GM19324 (cell line): Measurements from ENCODE around the gene MRAP2.

Source experiments
- ATAC-seq: cut with Tn5 transposase; IDR thresholded peaks from one replicate; pipeline ENCODE4 v1.9.1; 2021; ENCODE audit warnings: mild to moderate bottlenecking, moderate library complexity; ENCODE audit not compliant: unreplicated experiment, low FRiP score

Gene MRAP2, protein sequence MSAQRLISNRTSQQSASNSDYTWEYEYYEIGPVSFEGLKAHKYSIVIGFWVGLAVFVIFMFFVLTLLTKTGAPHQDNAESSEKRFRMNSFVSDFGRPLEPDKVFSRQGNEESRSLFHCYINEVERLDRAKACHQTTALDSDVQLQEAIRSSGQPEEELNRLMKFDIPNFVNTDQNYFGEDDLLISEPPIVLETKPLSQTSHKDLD

DNA sequence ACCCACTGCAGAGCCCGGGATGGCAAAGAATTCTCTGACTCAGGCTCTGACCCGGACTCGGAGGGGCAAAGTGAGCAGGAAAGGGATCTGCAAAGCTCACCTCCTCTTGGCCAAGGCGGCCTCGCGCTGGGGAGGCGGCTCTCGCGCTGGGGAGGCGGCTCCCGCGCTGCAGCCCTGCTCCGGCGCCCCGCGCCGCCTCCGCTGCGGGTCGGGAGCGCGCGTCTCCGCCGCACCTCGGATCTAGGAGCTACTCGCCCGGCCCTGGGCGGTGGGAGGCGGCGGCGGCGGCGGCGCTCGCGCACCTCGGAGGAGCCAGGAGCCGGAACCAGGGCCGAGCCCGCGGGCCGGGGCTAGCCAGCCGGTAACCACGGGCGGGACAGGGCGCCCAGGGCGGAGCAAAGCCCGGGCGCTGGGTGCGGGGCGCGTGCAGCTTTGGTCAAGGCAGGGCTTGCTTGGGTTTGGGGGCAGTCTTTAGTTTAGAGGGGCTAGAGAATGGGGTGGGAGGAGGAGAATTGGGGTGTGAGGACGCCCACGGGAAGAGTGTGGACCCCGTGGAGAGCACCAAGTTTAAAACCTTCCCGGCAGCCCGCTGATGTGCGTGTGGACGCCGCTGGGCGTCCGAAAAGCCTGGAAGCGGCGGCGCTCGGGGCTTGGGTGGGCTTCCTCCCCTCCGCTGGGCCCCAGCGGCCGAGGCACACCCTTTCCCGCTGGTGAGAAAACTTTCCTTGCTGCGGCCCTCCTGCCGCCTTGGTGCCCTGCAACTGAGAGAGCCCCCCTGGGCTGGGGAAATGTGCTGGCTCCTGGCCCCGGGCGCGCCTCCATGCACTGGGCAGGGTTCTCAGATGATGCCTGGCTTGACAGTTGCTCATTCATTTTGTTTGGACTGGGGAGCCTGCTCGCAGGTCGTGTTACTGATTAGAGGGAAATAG is at the start of gene MRAP2:
Gene MRAP2 (plus strand): TSS at position 250 of the 929 bp plus-strand sequence. CDS start 21,547 bp downstream, outside the sequence.
- ATAC-seq = no peak

DNA sequence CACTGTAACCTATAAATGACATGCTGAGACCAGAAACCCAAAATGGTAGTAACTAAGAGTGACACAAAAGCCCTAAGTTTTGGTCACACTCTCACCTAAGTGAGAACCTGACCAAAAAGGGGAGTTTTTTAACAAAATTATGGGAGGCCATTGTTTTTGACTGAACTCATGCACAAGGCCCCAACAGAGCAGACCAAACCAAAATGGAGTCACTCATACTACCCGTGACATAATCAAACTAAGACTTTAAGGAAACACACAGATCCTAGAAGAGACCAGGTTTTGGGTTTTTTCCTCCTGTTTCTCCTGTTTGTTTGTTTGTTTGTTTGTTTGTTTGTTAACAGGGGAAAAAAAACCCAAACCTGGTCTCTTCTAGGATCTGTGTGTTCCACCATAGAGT is 49.2 kb upstream of the MRAP2 start:
- no peak for ATAC-seq

DNA sequence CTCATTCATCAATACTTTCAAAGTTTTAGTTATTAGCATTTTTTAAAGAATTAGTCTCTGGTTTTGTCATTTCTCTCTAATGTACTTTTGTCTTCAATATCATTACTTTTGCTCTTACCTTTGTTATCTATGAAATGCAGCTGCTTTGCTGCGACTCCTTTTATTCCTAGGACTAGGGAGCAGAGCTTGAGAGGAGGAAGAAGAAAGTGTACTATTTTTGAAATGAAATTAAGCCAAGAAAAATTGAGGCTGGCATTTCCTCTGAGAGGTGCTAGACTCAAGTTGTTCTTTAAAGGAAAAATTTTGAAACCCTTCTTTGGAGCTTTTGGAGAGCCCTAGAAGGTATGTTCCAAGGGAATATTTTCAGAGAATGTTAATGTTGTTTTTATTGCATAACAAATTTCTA is 48.3 kb upstream of the MRAP2 start:
- no peak for ATAC-seq

DNA sequence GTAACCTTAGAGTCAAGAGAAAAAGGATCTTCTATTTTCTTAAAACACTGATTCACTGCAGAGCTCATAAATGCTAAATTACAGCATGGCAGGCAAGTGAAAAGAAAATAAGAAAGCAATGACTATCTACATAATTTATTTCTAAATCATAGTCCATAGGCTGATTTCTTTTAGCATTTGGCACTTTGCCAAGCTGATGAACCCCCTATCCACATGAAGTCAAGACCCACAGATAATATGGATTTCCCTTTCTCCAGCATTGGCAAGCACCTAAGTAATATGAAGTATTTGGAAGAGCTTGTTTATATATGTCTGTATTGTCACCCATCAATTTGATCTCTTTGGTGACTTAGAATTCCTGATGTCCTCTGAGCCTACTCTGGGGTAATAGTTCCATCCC is 47.9 kb upstream of the MRAP2 start:
- ATAC-seq = no peak

DNA sequence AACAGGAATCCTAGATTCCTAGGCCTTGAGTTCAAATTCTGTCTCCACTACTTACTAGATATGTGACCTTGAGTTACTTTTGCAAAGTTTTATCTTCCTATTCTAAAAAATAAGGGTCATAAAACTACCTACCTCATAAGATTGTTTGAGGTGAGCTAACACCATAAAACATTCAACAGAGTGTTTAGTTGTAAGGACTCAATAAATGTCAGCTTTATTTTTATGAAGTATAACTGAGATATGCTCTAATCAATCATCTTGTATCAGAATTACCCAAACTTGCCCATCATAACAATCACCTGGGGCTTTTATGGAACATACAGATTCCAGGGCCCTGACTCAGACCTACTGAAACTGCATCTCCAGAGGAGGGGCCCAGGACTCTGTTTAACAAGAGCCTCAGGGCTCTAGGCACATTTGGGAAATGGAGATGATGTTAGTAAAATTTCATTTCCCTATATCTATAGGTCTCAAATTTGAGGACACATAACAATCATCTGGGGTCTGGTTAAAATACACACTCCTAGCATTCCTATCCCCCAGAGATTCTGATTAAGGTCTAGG is 35.5 kb upstream of the MRAP2 start:
- no peak for ATAC-seq

DNA sequence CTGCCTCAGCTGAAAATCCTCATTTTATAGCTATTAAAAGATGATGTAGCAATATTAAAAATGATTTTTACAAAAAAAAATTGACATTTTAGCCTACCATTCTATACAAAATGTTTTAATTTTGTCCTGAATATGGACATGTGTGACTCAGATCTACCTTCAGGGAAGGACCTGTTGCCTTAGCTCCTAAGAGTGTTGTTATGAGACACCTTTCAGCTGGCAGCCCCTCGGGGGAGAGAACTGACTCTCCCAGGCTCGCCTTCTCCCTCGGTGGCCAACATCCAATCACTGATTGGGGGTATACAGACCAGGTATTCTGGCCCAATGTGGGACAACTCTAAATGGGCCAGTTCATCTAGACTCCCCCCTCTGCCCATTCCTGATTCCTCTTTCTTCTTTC is 32.5 kb upstream of the MRAP2 start:
- ATAC-seq = no peak

DNA sequence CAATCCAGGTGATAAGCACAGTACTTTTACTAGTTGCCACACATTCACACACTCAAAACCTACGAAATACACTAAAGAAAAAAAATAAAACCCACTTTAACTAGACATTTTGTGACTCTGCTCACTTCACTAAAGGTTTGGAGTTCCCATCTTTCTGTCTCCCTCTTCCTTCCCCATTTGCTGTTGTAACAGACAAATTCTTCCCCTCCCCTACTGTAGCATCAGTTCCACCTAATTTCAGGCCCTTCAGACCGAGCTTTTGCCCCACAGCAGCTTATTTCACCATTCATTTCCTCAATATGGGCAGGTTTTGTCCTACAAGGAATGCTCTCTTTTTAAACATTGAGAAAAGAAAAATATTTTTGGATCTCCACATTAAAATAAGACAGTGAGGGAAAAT is 31.3 kb upstream of the MRAP2 start:
- no peak for ATAC-seq

DNA sequence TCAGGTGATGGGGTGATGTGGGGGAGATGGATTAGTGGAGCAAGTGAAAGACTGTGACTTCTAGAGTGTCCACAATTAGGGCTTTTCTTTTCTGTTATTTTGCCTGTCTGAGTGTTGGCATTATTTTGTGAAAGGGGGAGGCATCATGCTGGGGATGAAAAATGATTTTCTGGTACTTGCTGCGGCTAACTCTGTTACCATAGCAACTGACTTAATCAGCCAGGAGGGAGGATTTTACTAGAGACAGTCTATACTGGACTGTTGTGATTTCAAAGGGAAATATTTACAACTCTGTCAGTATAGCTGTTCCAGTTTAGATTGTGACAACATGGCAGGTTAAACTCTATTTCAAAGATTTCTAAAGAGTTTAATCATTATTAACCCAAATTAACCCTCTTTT is 30.4 kb upstream of the MRAP2 start:
- no peak for ATAC-seq

DNA sequence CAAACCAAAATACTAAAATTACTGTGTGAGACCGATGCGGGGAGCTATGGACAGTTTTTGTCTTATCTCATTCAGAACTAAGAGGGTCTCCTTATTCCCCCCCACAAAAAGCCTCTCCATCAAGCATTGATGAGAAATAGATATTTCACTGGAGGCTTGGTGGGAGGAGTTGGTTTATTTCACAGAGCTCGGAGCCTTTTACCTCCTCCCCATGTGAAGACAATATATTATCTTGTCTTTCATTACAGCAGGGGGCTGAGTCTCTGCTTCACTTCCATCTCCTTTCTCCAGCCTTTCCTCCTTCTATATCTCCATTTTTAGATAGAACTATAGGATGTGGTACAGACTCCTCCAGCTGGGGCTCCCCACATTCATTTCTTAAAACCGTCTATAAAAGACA is 29.9 kb upstream of the MRAP2 start:
- ATAC-seq = no peak

DNA sequence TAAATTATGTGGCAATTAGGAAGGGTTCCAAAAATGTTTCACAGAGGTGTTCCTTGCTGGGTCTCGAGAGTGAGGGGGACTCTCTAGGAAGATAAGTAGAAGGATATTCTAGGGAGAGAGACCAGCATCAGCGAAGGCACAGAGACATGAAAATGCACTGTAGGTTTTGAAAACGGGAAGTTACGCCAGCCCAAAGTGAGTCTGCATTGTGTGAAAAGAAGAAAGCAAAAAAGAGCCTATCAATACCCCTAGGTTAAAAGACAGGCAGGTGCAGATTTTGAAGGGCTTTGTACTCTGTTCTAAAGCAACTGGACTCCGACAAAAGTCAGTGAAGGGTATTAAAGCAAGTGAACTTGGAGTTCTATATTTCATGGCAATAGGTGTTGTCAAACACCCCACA is 25.7 kb upstream of the MRAP2 start:
- ATAC-seq = no peak

DNA sequence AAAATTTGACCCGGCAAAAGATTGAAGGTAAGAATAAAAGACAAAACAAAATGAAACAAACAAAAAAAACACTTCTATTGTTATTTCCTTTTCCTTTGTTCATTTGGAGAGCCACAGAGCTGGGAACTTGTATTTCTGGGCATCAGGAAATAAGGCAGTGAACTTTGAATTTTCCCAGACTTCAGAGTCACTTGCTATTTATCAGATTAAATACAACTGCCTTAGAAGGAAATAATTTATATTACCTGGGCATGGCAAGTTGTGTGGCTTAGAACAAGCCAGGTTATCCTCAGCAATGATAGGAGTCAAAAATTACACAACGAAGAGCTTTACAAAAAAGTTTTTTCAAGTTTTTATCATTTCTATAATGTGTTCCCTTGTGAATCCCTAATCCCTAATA is 20.2 kb upstream of the MRAP2 start:
- ATAC-seq = no peak

DNA sequence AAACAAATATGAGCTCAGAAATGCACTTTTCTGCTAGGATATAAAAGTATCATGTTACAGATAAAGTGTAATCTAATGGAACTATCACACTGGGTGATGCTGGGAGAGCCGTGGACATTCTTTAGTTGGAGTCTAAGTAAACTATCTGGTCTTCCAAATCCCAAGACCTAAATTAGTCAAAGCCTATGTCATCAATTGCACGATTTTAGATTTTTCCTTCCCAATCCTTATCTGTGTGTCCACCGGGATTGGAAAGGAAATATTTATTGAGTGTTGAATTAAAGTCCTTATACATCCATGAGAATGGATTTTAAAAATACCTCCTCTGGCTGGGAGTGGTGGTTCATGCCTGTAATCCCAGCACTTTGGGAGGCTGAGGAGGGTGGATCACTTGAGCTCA is 19.6 kb upstream of the MRAP2 start:
- ATAC-seq = no peak

DNA sequence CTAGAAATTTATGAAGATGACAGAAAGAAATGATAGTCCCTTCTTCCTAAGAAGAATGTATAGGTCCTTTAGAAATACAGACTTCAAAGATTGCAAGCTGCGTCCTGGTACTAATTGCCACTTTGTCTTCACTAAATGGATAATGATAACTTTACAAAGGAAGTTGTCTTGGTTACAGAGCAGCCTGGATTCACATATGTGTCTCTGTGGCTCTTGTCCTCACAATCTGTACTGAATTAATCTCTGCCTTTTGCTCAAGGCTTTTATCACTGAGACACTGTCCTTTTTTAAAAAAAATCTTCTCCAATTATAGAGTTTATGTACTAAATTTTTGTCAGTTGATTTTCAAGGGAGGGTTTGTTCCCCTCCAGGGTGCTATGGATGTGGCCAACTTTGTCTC is 17.5 kb upstream of the MRAP2 start:
- no peak for ATAC-seq

DNA sequence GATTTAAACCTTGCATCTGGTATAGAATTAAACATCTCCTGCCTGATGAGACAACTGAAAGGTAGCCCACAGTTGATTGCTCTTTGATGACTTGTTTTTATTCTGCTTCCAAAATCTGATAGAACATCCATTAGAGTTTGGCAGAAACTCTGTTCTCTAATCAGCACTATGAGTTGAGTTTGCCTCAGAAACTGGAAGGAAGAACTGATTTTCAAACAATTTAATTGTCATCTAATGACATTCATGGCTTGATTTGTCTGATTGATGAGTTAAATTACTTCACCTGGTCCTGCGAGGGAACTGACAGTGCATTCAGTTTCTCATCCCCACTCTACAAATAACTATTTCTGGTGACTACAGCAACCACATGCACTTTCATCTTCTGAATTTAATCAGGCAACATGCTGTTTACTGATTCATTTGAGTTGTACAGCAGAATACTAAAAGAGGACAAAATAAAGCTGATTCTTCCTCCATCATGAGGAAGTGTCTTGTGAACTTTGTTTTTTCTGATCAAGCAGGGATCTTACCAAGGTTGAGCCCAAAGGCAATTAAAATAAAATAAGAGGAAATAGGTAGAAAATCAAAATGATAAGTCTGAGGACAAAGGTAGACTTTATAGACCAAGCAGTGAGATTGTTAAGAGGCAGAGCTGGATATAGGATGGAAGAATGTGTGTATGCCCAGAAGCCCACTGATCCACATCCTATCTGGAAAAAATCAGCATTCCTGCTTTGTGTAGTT is 15.7 kb upstream of the MRAP2 start:
- ATAC-seq = no peak

DNA sequence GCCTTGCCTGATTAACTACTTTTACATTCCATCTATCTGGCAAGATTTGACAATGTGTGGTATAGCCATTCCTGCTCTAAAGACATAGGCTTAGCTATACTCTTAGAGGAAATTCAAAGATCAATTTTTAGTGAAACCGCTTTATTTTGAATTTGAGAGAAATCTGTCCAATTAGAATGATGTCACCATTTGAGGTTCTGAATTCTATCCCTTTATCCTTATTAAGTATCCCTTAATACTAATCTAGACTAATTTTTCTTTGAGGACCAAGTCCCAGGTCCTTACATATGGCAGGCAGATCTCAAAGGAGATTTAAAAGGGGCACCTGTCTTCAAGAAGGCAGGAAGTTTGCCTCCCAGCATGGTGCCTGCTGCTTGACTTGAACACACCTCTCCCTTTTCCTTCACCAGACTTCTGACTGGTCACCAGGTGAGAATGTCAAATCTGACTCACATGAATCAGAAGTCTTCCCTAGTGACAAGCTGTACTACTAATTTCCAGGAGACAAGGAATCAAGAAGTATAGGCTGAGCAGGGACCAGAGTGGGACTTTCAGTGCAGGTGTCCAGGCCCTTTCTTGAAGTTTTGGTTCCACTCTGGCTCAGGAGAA is 15.0 kb upstream of the MRAP2 start:
- no peak for ATAC-seq

DNA sequence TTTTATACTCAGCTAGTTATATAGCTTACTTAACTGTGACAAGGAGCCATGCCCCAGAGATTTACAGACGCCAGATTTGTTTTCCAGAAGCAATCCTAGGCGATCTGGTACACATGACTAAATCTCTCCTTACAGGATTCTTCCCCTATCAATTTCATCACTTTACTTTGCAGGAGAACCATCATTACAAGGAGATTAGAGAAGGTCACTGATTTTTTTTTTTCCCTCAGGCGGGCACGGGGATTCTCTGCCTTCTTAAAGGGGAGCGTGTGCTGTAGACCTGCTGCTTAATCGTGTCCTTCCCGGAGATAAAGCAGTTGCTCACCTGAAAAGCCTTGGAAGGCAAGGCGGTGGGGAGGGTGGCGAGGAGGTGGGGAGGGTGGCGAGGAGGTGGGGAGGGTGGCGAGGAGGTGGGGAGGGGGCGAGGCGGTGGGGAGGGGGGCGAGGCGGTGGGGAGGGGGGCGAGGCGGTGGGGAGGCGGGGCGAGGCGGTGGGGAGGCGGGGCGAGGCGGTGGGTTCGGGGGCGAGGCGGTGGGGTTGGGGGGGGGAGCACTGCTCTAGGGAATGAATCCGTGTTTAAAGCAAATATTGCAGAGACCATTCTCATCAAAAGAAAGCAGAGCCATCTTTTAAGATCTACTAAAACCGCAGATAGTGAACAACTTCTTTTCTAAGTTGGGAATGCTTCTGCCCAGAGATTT is 14.3 kb upstream of the MRAP2 start:
- no peak for ATAC-seq

DNA sequence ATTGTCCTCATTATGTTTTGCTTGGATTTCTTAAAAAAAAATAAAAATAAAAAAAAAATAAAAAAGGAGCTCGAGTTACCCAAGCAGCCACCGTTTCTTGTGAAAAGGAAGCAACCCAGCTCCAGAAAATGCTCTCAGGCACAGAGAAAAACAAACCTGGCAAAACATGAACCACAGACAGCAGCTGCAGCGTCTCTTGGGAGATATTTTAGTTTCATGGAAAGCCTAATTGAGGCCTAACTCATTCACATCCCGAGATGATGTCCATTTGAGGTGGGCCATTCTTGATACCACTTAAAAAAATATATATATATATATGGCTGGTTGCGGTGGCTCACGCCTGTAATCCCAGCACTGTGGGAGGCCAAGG is 13.7 kb upstream of the MRAP2 start:
- no peak for ATAC-seq

DNA sequence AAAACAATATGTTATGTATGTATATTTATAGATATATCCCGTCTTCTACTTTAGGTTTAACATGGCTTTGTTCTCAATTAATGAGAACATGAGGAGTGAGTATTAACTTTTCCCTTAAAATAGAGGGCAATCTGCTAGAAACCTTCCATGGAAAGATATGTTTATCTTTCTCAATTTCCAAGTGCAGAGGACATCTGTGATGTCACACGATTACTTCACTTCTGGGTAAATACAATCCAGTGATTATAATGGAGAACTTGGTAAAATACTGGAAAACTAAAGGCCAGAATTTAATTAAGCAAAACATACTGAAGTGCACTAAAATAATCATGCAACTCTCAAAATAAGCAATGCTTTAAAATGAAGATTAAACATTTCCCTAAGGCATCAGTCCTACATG is 11.9 kb upstream of the MRAP2 start:
- ATAC-seq = no peak

DNA sequence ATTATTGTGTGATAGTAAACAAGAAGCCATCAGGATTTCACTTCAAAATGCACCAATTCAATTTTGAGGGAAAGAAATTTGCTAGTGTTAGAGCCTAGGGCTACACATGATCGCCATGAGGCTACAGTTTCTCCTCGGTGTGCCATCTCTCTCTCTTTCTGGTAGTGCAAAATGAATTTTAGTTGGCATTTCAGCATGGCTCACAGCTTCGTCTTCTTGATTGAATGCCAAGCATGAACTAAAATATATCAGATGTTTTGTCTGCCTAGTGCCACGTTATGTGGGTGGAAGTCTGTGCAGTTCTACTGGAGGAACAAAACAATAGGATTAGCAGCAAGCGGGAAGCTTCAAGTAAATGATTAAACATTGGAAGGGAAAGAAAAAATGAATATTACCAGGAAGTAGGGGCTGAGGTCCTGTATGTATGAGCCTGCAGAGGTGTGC is 6.8 kb upstream of the MRAP2 start:
- no peak for ATAC-seq
